Caco-2 (cell line): Measurements from ENCODE around the gene PYHIN1. TPM values are rescaled to one million over a fixed set of nuclear protein-coding genes. Genes with fewer than 3 reads are reported as not detected.
A peak's percentile ranks its signal among the peaks of the same experiment; 100 is the strongest.

Source experiments
- Bru-seq: library from RNA; stranded (reverse); fragments of 400-500 nt; gene quantifications from one replicate; lab custom pipeline; 2021; lab: Mats Ljungman, UMichigan
- BruChase-seq, 2 experiments: library from RNA; stranded (reverse); fragments of 400-500 nt; gene quantifications; one replicate each; lab custom pipeline; 2021; lab: Mats Ljungman, UMichigan
- BruUV-seq: library from RNA; stranded (reverse); fragments of 400-500 nt; replicated peaks from 2 replicates; lab custom pipeline; 2021; lab: Mats Ljungman, UMichigan
- CTCF ChIA-PET: fragments of 300-600 bp; sonication (Branson Sonifier 250); formaldehyde crosslinking; loops from one replicate; lab custom pipeline; 2022; ENCODE audit warnings: antibody characterized with exemption; lab: Charles Lee
- POLR2A ChIA-PET: fragments of 300-600 bp; sonication (Branson Sonifier 250); formaldehyde crosslinking; loops from one replicate; lab custom pipeline; 2022; ENCODE audit warnings: antibody characterized with exemption; lab: Charles Lee
- DNase-seq, 2 experiments: peaks; one replicate each; pipeline versions ENCODE4 v3.0.0 to v3.0.0-alpha.2; 2020 to 2022
- H3K27me3 ChIP-seq: replicated peaks from 2 replicates; pipeline ENCODE4 v1.6.0; 2011; ENCODE audit warnings: low read length; ENCODE audit not compliant: control insufficient read depth, insufficient read depth
- H3K36me3 ChIP-seq: 2 replicates; pipeline ENCODE4 v1.5.1; 2011; ENCODE audit warnings: low read length; ENCODE audit not compliant: control insufficient read depth, insufficient read depth
- H3K4me1 ChIP-seq: fragments of 250-450 bp; sonication (Bioruptor Pico); 2 replicates; pipeline ENCODE4 v1.5.1; 2020; ENCODE audit warnings: mild to moderate bottlenecking
- H3K4me3 ChIP-seq: 2 replicates; pipeline ENCODE4 v1.5.1; 2011; ENCODE audit warnings: low read depth, mild to moderate bottlenecking, control low read depth, low read length
- H3K9me3 ChIP-seq: fragments of 250-450 bp; sonication (Bioruptor Pico); 2 replicates; pipeline ENCODE4 v1.5.1; 2020; ENCODE audit warnings: mild to moderate bottlenecking, moderate library complexity
- H3K27ac Mint-ChIP-seq: one replicate; pipeline ENCODE4 v1.8.0; 2022; ENCODE audit warnings: mixed read lengths; ENCODE audit not compliant: unreplicated experiment
- H3K27me3 Mint-ChIP-seq: one replicate; pipeline ENCODE4 v1.8.0; 2022; ENCODE audit warnings: mixed read lengths; ENCODE audit not compliant: insufficient read depth, unreplicated experiment
- H3K36me3 Mint-ChIP-seq: one replicate; pipeline ENCODE4 v1.8.0; 2022; ENCODE audit warnings: mild to moderate bottlenecking, mixed read lengths; ENCODE audit not compliant: insufficient read depth, unreplicated experiment
- H3K4me1 Mint-ChIP-seq: one replicate; pipeline ENCODE4 v1.8.0; 2022; ENCODE audit warnings: low read depth, mixed read lengths; ENCODE audit not compliant: unreplicated experiment
- H3K4me3 Mint-ChIP-seq: one replicate; pipeline ENCODE4 v1.8.0; 2022; ENCODE audit warnings: mild to moderate bottlenecking, moderate library complexity, mixed read lengths; ENCODE audit not compliant: unreplicated experiment
- H3K9me3 Mint-ChIP-seq: one replicate; pipeline ENCODE4 v1.8.0; 2022; ENCODE audit warnings: mixed read lengths; ENCODE audit not compliant: unreplicated experiment
- intact Hi-C: fragments of 100-400 bp; cut with micrococcal nuclease; formaldehyde crosslinking; loops from one replicate; pipeline ENCODE4 v1.10.0; 2022; ENCODE audit not compliant: unreplicated experiment
- long read RNA-seq: library from polyadenylated mRNA; stranded (forward); transcript quantifications from one replicate; pipeline ENCODE4 v2.0.0, GENCODE V29; 2022
- total RNA-seq: library from RNA; stranded (reverse); gene quantifications from 2 replicates; pipeline ENCODE4 v1.2.3, GENCODE V29; 2022
- TF ChIP-seq, protein P1 (sequence below), 2 experiments: fragments of 200-600 bp in 1 of 2; IDR thresholded peaks; 1 replicate in 1 of 2; 2 replicates in 1 of 2; pipeline versions ENCODE4 v1.5.1 to v1.8.0; 2011 to 2022; ENCODE audit warnings: antibody characterized with exemption in 1 of 2, control low read depth in 1 of 2, inconsistent platforms in 1 of 2, low read depth in 1 of 2, low read length in 1 of 2, mild to moderate bottlenecking in 1 of 2, moderate library complexity in 1 of 2; ENCODE audit not compliant: insufficient read depth in 1 of 2, severe bottlenecking in 1 of 2, unreplicated experiment in 1 of 2

Gene PYHIN1
- total RNA-seq, result not detected in 2 replicates
- Bru-seq, nascent RNA, result percentile 1 among the genes with signal in this experiment
- percentile 6 among the genes with signal in this experiment for BruChase-seq, experiment 1, labeled RNA remaining after a 2-hour chase
- percentile 4 among the genes with signal in this experiment for BruChase-seq, experiment 2, labeled RNA remaining after a 6-hour chase
- long read RNA-seq, result 0 reads

DNA sequence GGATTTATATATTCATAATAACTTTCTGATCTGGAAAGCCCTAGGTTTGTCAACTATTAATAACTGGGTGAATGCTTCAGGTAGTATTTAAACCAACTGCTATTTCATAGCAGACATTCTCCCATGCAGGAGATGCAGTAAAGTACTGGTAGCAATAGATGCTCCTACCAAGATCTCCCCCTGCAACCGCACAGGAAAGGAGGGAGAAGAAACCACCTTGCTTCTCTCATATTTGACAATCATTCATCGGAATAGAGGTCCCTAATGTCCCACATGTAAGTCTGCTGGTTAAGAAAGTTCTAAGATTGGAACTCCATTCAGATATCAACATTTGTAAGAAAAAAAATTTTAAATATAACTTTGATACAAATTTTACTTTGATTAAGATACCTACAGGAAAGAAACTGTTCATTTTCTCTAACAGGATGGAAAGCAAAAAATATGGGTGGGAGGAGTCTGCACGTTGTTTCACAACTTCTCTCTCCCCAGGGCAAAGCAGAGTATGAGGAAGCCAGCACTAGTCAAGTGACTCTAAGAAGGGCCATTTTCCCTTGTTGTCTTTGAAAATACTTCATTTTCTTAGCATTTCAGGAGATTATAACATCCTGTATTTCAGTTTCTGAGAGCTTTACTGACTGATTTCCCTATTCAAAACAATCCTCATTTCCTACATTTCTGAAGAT, at the start of gene PYHIN1:
Gene PYHIN1, plus strand, starts transcription at position 498 of the 683 bp plus-strand sequence. CDS start 5,359 bp downstream, outside the sequence.
- no TSS peak for BruUV-seq
- peaks cover 10% of the 10 kb centered on the region for H3K9me3 Mint-ChIP-seq
- Histone ChIP-seq H3K27me3 (no peaks in the 10 kb centered on the region), H3K36me3 (no peaks in the 10 kb centered on the region), H3K9me3 (no peaks in the 10 kb centered on the region), H3K4me1 (no peaks in the 10 kb centered on the region), H3K4me3 (no peak within 1 kb of the TSS)
- no peaks in the 10 kb centered on the region for H3K36me3 Mint-ChIP-seq
- ChIA-PET POLR2A (no interaction called here), CTCF (no interaction called here)
- no peak within 1 kb of the TSS for H3K4me3 Mint-ChIP-seq
- TF ChIP-seq, protein P1, sequence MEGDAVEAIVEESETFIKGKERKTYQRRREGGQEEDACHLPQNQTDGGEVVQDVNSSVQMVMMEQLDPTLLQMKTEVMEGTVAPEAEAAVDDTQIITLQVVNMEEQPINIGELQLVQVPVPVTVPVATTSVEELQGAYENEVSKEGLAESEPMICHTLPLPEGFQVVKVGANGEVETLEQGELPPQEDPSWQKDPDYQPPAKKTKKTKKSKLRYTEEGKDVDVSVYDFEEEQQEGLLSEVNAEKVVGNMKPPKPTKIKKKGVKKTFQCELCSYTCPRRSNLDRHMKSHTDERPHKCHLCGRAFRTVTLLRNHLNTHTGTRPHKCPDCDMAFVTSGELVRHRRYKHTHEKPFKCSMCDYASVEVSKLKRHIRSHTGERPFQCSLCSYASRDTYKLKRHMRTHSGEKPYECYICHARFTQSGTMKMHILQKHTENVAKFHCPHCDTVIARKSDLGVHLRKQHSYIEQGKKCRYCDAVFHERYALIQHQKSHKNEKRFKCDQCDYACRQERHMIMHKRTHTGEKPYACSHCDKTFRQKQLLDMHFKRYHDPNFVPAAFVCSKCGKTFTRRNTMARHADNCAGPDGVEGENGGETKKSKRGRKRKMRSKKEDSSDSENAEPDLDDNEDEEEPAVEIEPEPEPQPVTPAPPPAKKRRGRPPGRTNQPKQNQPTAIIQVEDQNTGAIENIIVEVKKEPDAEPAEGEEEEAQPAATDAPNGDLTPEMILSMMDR (IDR thresholded peaks at IDR 0.05; ENCODE audit: insufficient read depth in 1 of 2, low read depth in 1 of 2, low read length in 1 of 2, severe bottlenecking in 1 of 2, unreplicated experiment in 1 of 2), result no peak
- H3K27ac Mint-ChIP-seq, result no peak within 1 kb of the TSS
- DNase-seq, result no peak
- H3K4me1 Mint-ChIP-seq, result no peaks in the 10 kb centered on the region
- no peaks in the 10 kb centered on the region for H3K27me3 Mint-ChIP-seq
- intact Hi-C loops, result no loop called here

DNA sequence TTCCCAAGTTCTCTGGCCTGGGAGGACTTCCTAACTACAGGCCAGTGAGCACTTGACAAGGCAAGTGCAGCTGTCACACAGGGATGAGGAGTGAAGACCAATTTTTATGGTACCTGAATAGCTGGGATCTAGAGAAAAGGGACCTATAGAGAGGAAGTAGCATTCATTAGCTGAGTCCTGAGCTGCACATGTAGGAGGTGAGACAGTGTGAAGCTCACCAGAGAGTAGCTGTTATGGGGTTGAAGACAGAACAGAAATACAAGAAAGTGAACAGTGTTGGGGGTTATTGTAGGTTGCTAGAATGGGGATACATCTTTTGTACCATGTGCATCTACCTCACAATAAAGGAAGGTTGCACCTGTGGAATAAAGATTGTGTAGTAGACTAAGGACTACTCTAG, 37.7 kb upstream of the PYHIN1 start:
- no peaks in the 10 kb centered on the region for H3K4me1 Mint-ChIP-seq
- no peak overlapping the region for H3K4me3 Mint-ChIP-seq
- H3K36me3 Mint-ChIP-seq, result no peaks in the 10 kb centered on the region
- no peak for DNase-seq
- Histone ChIP-seq H3K27me3 (no peaks in the 10 kb centered on the region), H3K4me1 (no peaks in the 10 kb centered on the region), H3K36me3 (no peaks in the 10 kb centered on the region), H3K4me3 (no peak overlapping the region), H3K9me3 (no peaks in the 10 kb centered on the region)
- TF ChIP-seq, protein P1 (IDR thresholded peaks at IDR 0.05; ENCODE audit: insufficient read depth in 1 of 2, low read depth in 1 of 2, low read length in 1 of 2, severe bottlenecking in 1 of 2, unreplicated experiment in 1 of 2), result no peak
- BruUV-seq, result no TSS peak
- CTCF ChIA-PET, result no interaction called here
- H3K27me3 Mint-ChIP-seq, result peaks cover 3% of the 10 kb centered on the region
- POLR2A ChIA-PET, result no interaction called here
- no peaks in the 10 kb centered on the region for H3K9me3 Mint-ChIP-seq
- no peak overlapping the region for H3K27ac Mint-ChIP-seq
- intact Hi-C loops, result no loop called here

DNA sequence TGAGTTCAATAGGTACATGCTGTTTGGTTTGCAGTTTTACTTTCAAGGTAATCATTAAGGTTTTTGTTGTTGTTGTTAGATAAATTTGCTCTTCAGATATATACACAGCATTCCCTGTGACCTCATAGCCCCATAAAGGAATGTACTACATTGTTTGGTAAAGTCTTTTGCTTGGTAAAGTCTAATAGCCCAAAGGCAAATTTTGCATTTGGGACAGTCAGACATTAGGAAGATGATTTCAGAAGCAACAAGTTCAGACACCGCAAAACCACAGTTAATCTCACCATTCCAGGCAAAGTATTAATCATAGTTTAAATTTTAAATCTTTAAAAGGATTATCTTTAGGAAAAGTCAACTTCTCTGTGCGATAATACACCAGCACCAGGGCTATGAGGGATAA, 32.6 kb upstream of the PYHIN1 start:
- Histone ChIP-seq H3K4me1 (no peaks in the 10 kb centered on the region), H3K27me3 (no peaks in the 10 kb centered on the region), H3K36me3 (no peaks in the 10 kb centered on the region), H3K4me3 (no peak overlapping the region), H3K9me3 (no peaks in the 10 kb centered on the region)
- intact Hi-C loops, result no loop called here
- BruUV-seq, result no TSS peak
- CTCF ChIA-PET, result no interaction called here
- H3K4me1 Mint-ChIP-seq, result no peaks in the 10 kb centered on the region
- no peak overlapping the region for H3K27ac Mint-ChIP-seq
- peaks cover 2% of the 10 kb centered on the region for H3K9me3 Mint-ChIP-seq
- no peak overlapping the region for H3K4me3 Mint-ChIP-seq
- TF ChIP-seq, protein P1 (IDR thresholded peaks at IDR 0.05; ENCODE audit: insufficient read depth in 1 of 2, low read depth in 1 of 2, low read length in 1 of 2, severe bottlenecking in 1 of 2, unreplicated experiment in 1 of 2), result no peak
- POLR2A ChIA-PET, result no interaction called here
- DNase-seq, result no peak
- H3K36me3 Mint-ChIP-seq, result no peaks in the 10 kb centered on the region
- H3K27me3 Mint-ChIP-seq, result peaks cover 3% of the 10 kb centered on the region
